Right lobe of liver (tissue), 4 donors: ENCODE data around the gene KHNYN.

Experiments
- POLR2A ChIP-seq: fragments of 450-650 bp; IDR thresholded peaks from one replicate; pipeline ENCODE4 v1.6.1; 2017; ENCODE audit warnings: antibody characterized with exemption, mild to moderate bottlenecking
- TF ChIP-seq, protein P1 (sequence below), 4 donors: fragments of 200-600 bp in 3 of 4; fragments of 450-650 bp in 1 of 4; IDR thresholded peaks; one replicate each; pipeline versions ENCODE4 v1.5.1 to v1.8.0; 2016 to 2022; ENCODE audit warnings: antibody characterized with exemption in 4 of 4, mild to moderate bottlenecking in 2 of 4
- donor health status: DM: no; HTN: no; CAD: no.
- donor health status: DM: no; HTN: no; CAD: no.
- donor health status: DM: no; HTN: yes; CAD: no.

DNA sequence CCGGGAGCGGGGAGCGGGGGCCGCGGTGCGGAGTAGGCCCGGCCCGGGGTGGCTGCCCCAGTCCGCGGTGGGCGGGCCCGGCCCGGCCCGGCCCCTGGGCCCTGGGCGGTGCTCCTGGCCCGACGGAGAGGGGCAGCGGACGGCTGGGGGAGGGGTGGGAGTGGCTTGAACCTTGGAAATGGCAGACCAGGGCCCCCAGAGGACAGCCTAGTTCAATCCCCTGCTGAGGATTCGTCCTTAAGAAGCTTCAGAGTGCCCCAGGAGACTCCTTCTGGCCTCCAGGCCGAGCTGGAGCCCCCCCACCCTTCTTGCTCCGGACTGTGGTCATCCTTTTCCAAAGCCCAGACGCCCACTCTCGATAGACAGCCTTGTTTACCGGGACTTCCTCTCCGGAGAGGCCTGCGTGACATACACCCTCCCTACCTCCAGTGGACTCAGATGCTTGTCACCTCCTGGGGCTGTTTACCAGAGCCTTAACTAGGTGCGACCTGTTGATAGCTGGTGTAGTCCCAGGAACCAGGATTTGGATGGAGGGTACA lies 458 bp downstream of the KHNYN start:
- TF ChIP-seq, protein P1, sequence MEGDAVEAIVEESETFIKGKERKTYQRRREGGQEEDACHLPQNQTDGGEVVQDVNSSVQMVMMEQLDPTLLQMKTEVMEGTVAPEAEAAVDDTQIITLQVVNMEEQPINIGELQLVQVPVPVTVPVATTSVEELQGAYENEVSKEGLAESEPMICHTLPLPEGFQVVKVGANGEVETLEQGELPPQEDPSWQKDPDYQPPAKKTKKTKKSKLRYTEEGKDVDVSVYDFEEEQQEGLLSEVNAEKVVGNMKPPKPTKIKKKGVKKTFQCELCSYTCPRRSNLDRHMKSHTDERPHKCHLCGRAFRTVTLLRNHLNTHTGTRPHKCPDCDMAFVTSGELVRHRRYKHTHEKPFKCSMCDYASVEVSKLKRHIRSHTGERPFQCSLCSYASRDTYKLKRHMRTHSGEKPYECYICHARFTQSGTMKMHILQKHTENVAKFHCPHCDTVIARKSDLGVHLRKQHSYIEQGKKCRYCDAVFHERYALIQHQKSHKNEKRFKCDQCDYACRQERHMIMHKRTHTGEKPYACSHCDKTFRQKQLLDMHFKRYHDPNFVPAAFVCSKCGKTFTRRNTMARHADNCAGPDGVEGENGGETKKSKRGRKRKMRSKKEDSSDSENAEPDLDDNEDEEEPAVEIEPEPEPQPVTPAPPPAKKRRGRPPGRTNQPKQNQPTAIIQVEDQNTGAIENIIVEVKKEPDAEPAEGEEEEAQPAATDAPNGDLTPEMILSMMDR (IDR thresholded peaks at IDR 0.05): no peak
- TF ChIP-seq POLR2A: no peak
